Neural cell (in vitro differentiated cells): ENCODE measurements around the gene MAD1L1. TPM values are rescaled to one million over a fixed set of nuclear protein-coding genes. Genes with fewer than 3 reads are reported as not detected.

ENCODE experiments used
- H2AFZ ChIP-seq: fragments of 200-600, 300-800 bp; sonication (generic), shearing (Covaris generic); 2 replicates; pipeline ENCODE4 v1.6.0; 2014; ENCODE audit warnings: low read depth, mild to moderate bottlenecking, antibody characterized with exemption, low read length, moderate library complexity
- H3F3A ChIP-seq: fragments of 200-600 bp; shearing (Covaris generic); 2 replicates; pipeline ENCODE4 v1.6.1; 2016; ENCODE audit warnings: mild to moderate bottlenecking, moderate library complexity, mixed read lengths, antibody characterized with exemption, low read length; ENCODE audit not compliant: insufficient read depth, poor library complexity, severe bottlenecking
- H3K27ac ChIP-seq: fragments of 200-600, 300-800 bp; sonication (generic), shearing (Covaris generic); 2 replicates; pipeline ENCODE4 v1.5.1; 2014; ENCODE audit warnings: mild to moderate bottlenecking, low read length, moderate library complexity
- H3K27me3 ChIP-seq: fragments of 300-800, 200-600 bp; sonication (generic), shearing (Covaris generic); 2 replicates; pipeline ENCODE4 v1.6.0; 2014; ENCODE audit warnings: mild to moderate bottlenecking, low read depth, low read length, moderate library complexity; ENCODE audit not compliant: insufficient read depth
- H3K36me3 ChIP-seq: fragments of 300-800, 200-600 bp; sonication (generic), shearing (Covaris generic); 2 replicates; pipeline ENCODE4 v1.5.1; 2014; ENCODE audit warnings: mild to moderate bottlenecking, antibody characterized with exemption, low read length, moderate library complexity; ENCODE audit not compliant: insufficient read depth
- H3K4me2 ChIP-seq: fragments of 300-800, 200-600 bp; sonication (generic), shearing (Covaris generic); 2 replicates; pipeline ENCODE4 v1.6.0; 2014; ENCODE audit warnings: mild to moderate bottlenecking, low read length
- H3K4me3 ChIP-seq: fragments of 300-800, 200-600 bp; sonication (generic), shearing (Covaris generic); 2 replicates; pipeline ENCODE4 v1.5.1; 2014; ENCODE audit warnings: mild to moderate bottlenecking, low read length, moderate library complexity
- H3K79me2 ChIP-seq: fragments of 200-600 bp; shearing (Covaris generic); replicated peaks from 2 replicates; pipeline ENCODE4 v1.6.0; 2014; ENCODE audit warnings: mild to moderate bottlenecking, low read length, moderate library complexity; ENCODE audit not compliant: insufficient read depth
- H3K9ac ChIP-seq: fragments of 300-800, 200-600 bp; sonication (generic), shearing (Covaris generic); 2 replicates; pipeline ENCODE4 v1.6.1; 2016; ENCODE audit warnings: mild to moderate bottlenecking, low read length, mixed read lengths
- H3K9me2 ChIP-seq: fragments of 200-600 bp; shearing (Covaris generic); 2 replicates; pipeline ENCODE4 v1.6.1; 2016; ENCODE audit warnings: mild to moderate bottlenecking, low read length, mixed read lengths; ENCODE audit not compliant: insufficient read depth
- H3K9me3 ChIP-seq: fragments of 200-600, 300-800 bp; sonication (generic), shearing (Covaris generic); 2 replicates; pipeline ENCODE4 v1.6.1; 2016; ENCODE audit warnings: mild to moderate bottlenecking, mixed run types, low read length, moderate library complexity, mixed read lengths
- H4K20me1 ChIP-seq: fragments of 200-600 bp; shearing (Covaris generic); 2 replicates; pipeline ENCODE4 v1.6.1; 2016; ENCODE audit warnings: mild to moderate bottlenecking, mixed run types; ENCODE audit not compliant: insufficient read depth
- CTCF ChIP-seq: fragments of 450-650 bp; IDR thresholded peaks from 2 replicates; pipeline ENCODE4 v1.5.1; 2014; ENCODE audit warnings: antibody characterized with exemption, mild to moderate bottlenecking, moderate library complexity; ENCODE audit not compliant: poor library complexity, severe bottlenecking
- EP300 ChIP-seq: fragments of 450-650 bp; conservative IDR thresholded peaks from 2 replicates; pipeline ENCODE4 v1.6.1; 2014; ENCODE audit warnings: antibody characterized with exemption, mild to moderate bottlenecking, moderate library complexity; ENCODE audit not compliant: poor library complexity, severe bottlenecking
- EZH2 ChIP-seq: fragments of 200-600, 300-800 bp; shearing (Covaris generic), sonication (generic); IDR thresholded peaks from 2 replicates; pipeline ENCODE4 v1.6.1; 2014; ENCODE audit warnings: antibody characterized with exemption, low read length, borderline replicate concordance, mild to moderate bottlenecking; ENCODE audit not compliant: insufficient read depth, poor library complexity, severe bottlenecking
- MXI1 ChIP-seq: fragments of 450-650 bp; conservative IDR thresholded peaks from 2 replicates; pipeline ENCODE4 v1.6.1; 2014; ENCODE audit warnings: antibody characterized with exemption, mild to moderate bottlenecking; ENCODE audit not compliant: poor library complexity, severe bottlenecking
- POLR2AphosphoS5 ChIP-seq: IDR thresholded peaks from 2 replicates; pipeline ENCODE4 v1.6.1; 2012
- RAD21 ChIP-seq: fragments of 450-650 bp; conservative IDR thresholded peaks from 2 replicates; pipeline ENCODE4 v1.6.1; 2014; ENCODE audit warnings: antibody characterized with exemption, mild to moderate bottlenecking, moderate library complexity
- SMC3 ChIP-seq: fragments of 450-650 bp; conservative IDR thresholded peaks from 2 replicates; pipeline ENCODE4 v1.6.1; 2014; ENCODE audit warnings: antibody characterized with exemption, mild to moderate bottlenecking, moderate library complexity; ENCODE audit not compliant: poor library complexity
- TAF1 ChIP-seq: IDR thresholded peaks from 2 replicates; pipeline ENCODE4 v1.6.1; 2012; ENCODE audit warnings: low read depth
- polyA plus RNA-seq: library from polyadenylated mRNA; depleted of rRNA; stranded (reverse); fragments of >200 nt; gene quantifications from 2 replicates; pipeline ENCODE4 v1.2.3, GENCODE V29; 2014
- TF ChIP-seq, protein P1 (sequence below): IDR thresholded peaks from 2 replicates; pipeline ENCODE4 v1.6.1; 2012; ENCODE audit warnings: borderline replicate concordance

The MAD1L1 gene
- polyA plus RNA-seq, 1 donor from 2014 or later, result 31.4 TPM

- H3K27me3 ChIP-seq, result no peaks in the 10 kb centered on the region
- H3K9ac ChIP-seq, result no peak overlapping the region
- H3K9me3 ChIP-seq, result no peaks in the 10 kb centered on the region
- no peaks in the 10 kb centered on the region for H3K79me2 ChIP-seq
- H3K9me2 ChIP-seq, result no peaks in the 10 kb centered on the region
- H3K27ac ChIP-seq, result no peak overlapping the region
- H3K36me3 ChIP-seq, result peaks cover 4% of the 10 kb centered on the region
- no peak overlapping the region for H3K4me3 ChIP-seq
- no peak overlapping the region for H2AFZ ChIP-seq
- H4K20me1 ChIP-seq, result no peaks in the 10 kb centered on the region
- TF ChIP-seq POLR2AphosphoS5 (no peak), TAF1 (no peak)
- H3F3A ChIP-seq, result no peaks in the 10 kb centered on the region
- no peak overlapping the region for H3K4me2 ChIP-seq
Measured at GRCh38 chr7:2198206-2198605, 34.5 kb downstream of the MAD1L1 start.

GRCh38 chr7:2197436-2198155 lies 35.1 kb downstream of the MAD1L1 start:
- Histone ChIP-seq H3K9ac (no peak overlapping the region), H3K79me2 (no peaks in the 10 kb centered on the region), H3K4me2 (no peak overlapping the region), H3K27me3 (no peaks in the 10 kb centered on the region), H3K9me2 (no peaks in the 10 kb centered on the region), H4K20me1 (no peaks in the 10 kb centered on the region), H3K27ac (no peak overlapping the region), H3K36me3 (peaks cover 4% of the 10 kb centered on the region), H3K9me3 (no peaks in the 10 kb centered on the region), H3K4me3 (no peak overlapping the region), H3F3A (no peaks in the 10 kb centered on the region), H2AFZ (no peak overlapping the region)
- TF ChIP-seq, protein P1, sequence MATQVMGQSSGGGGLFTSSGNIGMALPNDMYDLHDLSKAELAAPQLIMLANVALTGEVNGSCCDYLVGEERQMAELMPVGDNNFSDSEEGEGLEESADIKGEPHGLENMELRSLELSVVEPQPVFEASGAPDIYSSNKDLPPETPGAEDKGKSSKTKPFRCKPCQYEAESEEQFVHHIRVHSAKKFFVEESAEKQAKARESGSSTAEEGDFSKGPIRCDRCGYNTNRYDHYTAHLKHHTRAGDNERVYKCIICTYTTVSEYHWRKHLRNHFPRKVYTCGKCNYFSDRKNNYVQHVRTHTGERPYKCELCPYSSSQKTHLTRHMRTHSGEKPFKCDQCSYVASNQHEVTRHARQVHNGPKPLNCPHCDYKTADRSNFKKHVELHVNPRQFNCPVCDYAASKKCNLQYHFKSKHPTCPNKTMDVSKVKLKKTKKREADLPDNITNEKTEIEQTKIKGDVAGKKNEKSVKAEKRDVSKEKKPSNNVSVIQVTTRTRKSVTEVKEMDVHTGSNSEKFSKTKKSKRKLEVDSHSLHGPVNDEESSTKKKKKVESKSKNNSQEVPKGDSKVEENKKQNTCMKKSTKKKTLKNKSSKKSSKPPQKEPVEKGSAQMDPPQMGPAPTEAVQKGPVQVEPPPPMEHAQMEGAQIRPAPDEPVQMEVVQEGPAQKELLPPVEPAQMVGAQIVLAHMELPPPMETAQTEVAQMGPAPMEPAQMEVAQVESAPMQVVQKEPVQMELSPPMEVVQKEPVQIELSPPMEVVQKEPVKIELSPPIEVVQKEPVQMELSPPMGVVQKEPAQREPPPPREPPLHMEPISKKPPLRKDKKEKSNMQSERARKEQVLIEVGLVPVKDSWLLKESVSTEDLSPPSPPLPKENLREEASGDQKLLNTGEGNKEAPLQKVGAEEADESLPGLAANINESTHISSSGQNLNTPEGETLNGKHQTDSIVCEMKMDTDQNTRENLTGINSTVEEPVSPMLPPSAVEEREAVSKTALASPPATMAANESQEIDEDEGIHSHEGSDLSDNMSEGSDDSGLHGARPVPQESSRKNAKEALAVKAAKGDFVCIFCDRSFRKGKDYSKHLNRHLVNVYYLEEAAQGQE, result no peak
- TF ChIP-seq RAD21, result no peak
- no peak for TF ChIP-seq EP300
- no peak for TF ChIP-seq TAF1
- TF ChIP-seq MXI1, result no peak
- TF ChIP-seq SMC3, result no peak
- no peak for TF ChIP-seq EZH2
- no peak for TF ChIP-seq CTCF
- TF ChIP-seq POLR2AphosphoS5, result no peak
